Measurements from ENCODE around the gene WNT9B. TPM values are rescaled to one million over a fixed set of nuclear protein-coding genes. Genes with fewer than 3 reads are reported as not detected.

Gene WNT9B
- total and polyA plus RNA-seq, 4 donors: 0.05 to 0.84 (median 0.57) TPM; not detected in 1

- DNase-seq (no peak), ATAC-seq (ENCODE audit: low FRiP score) (no peak)
- H3K4me3 ChIP-seq (ENCODE audit: low read length in 2 of 2): no peak overlapping the region
- H3K27ac ChIP-seq (ENCODE audit: low read depth in 1 of 2, low read length in 2 of 2): no peak overlapping the region
- WGBS, 2 donors: 40 to 44% methylated on average over 13 of the region's 13 CpGs
- H3K4me1 ChIP-seq (ENCODE audit: control insufficient read depth in 1 of 2, insufficient read depth in 2 of 2, low read length in 2 of 2): no peaks in the 10 kb centered on the region
- intact Hi-C loops (cut with DNase I): no loop called here
- H3K27me3 ChIP-seq (ENCODE audit: control insufficient read depth in 1 of 2, insufficient read depth in 2 of 2, low read length in 1 of 2): peaks cover 0 to 3% of the 10 kb centered on the region in 2 donors
- no peaks in the 10 kb centered on the region for H3K36me3 ChIP-seq (ENCODE audit: control insufficient read depth in 1 of 2, insufficient read depth in 2 of 2, low read length in 1 of 2)
- no peaks in the 10 kb centered on the region for H3K9me3 ChIP-seq (ENCODE audit: control insufficient read depth, low read length)
Observed at GRCh38 chr17:46820592-46821450, 30.6 kb upstream of the WNT9B start.

- no peak overlapping the region for H3K4me3 ChIP-seq (ENCODE audit: low read length in 2 of 2)
- intact Hi-C loops (cut with DNase I): no loop called here
- H3K9me3 ChIP-seq (ENCODE audit: control insufficient read depth, low read length): no peaks in the 10 kb centered on the region
- no peaks in the 10 kb centered on the region for H3K4me1 ChIP-seq (ENCODE audit: control insufficient read depth in 1 of 2, insufficient read depth in 2 of 2, low read length in 2 of 2)
- 6 to 9% methylated on average over 31 of the region's 31 CpGs for WGBS, 2 donors
- H3K27ac ChIP-seq (ENCODE audit: low read depth in 1 of 2, low read length in 2 of 2): no peak overlapping the region
- H3K36me3 ChIP-seq (ENCODE audit: control insufficient read depth in 1 of 2, insufficient read depth in 2 of 2, low read length in 1 of 2): no peaks in the 10 kb centered on the region
- ATAC-seq (ENCODE audit: low FRiP score) (no peak), DNase-seq (no peak)
- peaks cover 0 to 3% of the 10 kb centered on the region in 2 donors for H3K27me3 ChIP-seq (ENCODE audit: control insufficient read depth in 1 of 2, insufficient read depth in 2 of 2, low read length in 1 of 2)
Observed at GRCh38 chr17:46821482-46822387, 29.6 kb upstream of the WNT9B start.

DNA sequence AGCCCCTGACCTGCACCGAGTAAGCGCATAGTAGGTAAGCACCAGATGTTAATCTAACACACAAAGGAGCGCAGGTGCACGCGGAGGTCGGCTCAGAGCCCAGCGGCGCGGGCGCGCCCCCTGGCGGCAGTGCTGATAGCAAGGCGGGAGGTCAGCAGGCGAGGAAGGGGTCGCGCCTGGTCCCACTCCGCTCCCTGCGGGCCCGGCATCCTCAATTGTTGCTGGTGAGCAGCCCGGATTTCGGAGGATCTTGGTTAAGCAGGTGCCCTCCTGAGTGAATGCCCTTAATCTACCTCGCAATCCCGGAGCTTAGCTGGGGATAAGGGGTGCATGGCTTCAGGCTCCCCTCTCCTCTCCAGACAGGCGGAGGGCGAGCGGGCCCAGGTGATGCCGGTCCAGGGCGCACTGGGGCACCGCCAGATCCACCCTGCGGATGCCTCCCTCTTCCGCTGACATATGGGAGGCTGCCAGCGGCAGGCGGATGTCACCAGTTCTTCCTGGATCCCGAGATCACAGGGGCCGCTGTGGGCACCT is 28.9 kb upstream of the WNT9B start:
- Histone ChIP-seq H3K27ac (ENCODE audit: low read depth in 1 of 2, low read length in 2 of 2) (no peak overlapping the region), H3K27me3 (ENCODE audit: control insufficient read depth in 1 of 2, insufficient read depth in 2 of 2, low read length in 1 of 2) (peaks cover 0 to 3% of the 10 kb centered on the region in 2 donors), H3K4me3 (ENCODE audit: low read length in 2 of 2) (no peak overlapping the region), H3K4me1 (ENCODE audit: control insufficient read depth in 1 of 2, insufficient read depth in 2 of 2, low read length in 2 of 2) (no peaks in the 10 kb centered on the region), H3K9me3 (ENCODE audit: control insufficient read depth, low read length) (no peaks in the 10 kb centered on the region), H3K36me3 (ENCODE audit: control insufficient read depth in 1 of 2, insufficient read depth in 2 of 2, low read length in 1 of 2) (no peaks in the 10 kb centered on the region)
- ATAC-seq (ENCODE audit: low FRiP score) (no peak), DNase-seq (no peak)
- WGBS, 2 donors: 19 to 23% methylated on average over 35 of the region's 35 CpGs
- intact Hi-C loops (cut with DNase I): no loop called here

- no peak overlapping the region for H3K4me3 ChIP-seq (ENCODE audit: low read length in 2 of 2)
- no peaks in the 10 kb centered on the region for H3K4me1 ChIP-seq (ENCODE audit: control insufficient read depth in 1 of 2, insufficient read depth in 2 of 2, low read length in 2 of 2)
- H3K27ac ChIP-seq (ENCODE audit: low read depth in 1 of 2, low read length in 2 of 2): no peak overlapping the region
- no peak for DNase-seq
- ATAC-seq (ENCODE audit: low FRiP score): no peak
- 66 to 73% methylated on average over 8 of the region's 8 CpGs for WGBS, 2 donors
- H3K36me3 ChIP-seq (ENCODE audit: control insufficient read depth in 1 of 2, insufficient read depth in 2 of 2, low read length in 1 of 2): no peaks in the 10 kb centered on the region
- intact Hi-C loops (cut with DNase I): no loop called here
- H3K9me3 ChIP-seq (ENCODE audit: control insufficient read depth, low read length): no peaks in the 10 kb centered on the region
- peaks cover 0 to 3% of the 10 kb centered on the region in 2 donors for H3K27me3 ChIP-seq (ENCODE audit: control insufficient read depth in 1 of 2, insufficient read depth in 2 of 2, low read length in 1 of 2)
Observed at GRCh38 chr17:46823657-46824056, 27.7 kb upstream of the WNT9B start.

DNA sequence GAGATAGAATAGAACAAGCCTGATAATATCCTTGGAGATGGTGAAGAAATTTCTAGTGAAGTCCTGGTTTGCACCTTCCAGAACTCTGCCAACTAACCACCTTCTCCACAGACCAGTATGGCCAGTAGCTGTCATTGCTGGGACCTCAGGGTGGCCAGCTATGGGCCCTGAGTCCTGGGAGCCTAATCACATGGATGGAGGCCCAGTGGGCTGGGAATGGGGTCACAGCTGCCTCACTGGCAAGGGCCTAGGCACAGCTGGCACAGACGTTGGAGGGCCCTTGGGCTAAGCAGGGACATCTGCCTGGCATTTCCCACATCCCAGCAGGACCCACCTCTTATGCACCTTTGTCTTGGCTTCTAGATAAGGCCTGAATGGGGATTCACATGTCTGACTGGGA is 25.3 kb upstream of the WNT9B start:
- intact Hi-C loops (cut with DNase I): no loop called here
- ATAC-seq (ENCODE audit: low FRiP score) (no peak), DNase-seq (no peak)
- no peaks in the 10 kb centered on the region for H3K4me1 ChIP-seq (ENCODE audit: control insufficient read depth in 1 of 2, insufficient read depth in 2 of 2, low read length in 2 of 2)
- no peaks in the 10 kb centered on the region for H3K9me3 ChIP-seq (ENCODE audit: control insufficient read depth, low read length)
- no peaks in the 10 kb centered on the region for H3K36me3 ChIP-seq (ENCODE audit: control insufficient read depth in 1 of 2, insufficient read depth in 2 of 2, low read length in 1 of 2)
- WGBS, 2 donors: 64 to 75% methylated on average over 1 of the region's 1 CpG
- no peaks in the 10 kb centered on the region for H3K27me3 ChIP-seq (ENCODE audit: control insufficient read depth in 1 of 2, insufficient read depth in 2 of 2, low read length in 1 of 2)
- H3K27ac ChIP-seq (ENCODE audit: low read depth in 1 of 2, low read length in 2 of 2): no peak overlapping the region
- no peak overlapping the region for H3K4me3 ChIP-seq (ENCODE audit: low read length in 2 of 2)

- intact Hi-C loops (cut with DNase I): no loop called here
- H3K27ac ChIP-seq (ENCODE audit: low read depth in 1 of 2, low read length in 2 of 2): no peak overlapping the region
- no peaks in the 10 kb centered on the region for H3K9me3 ChIP-seq (ENCODE audit: control insufficient read depth, low read length)
- H3K36me3 ChIP-seq (ENCODE audit: control insufficient read depth in 1 of 2, insufficient read depth in 2 of 2, low read length in 1 of 2): no peaks in the 10 kb centered on the region
- H3K4me3 ChIP-seq (ENCODE audit: low read length in 2 of 2): no peak overlapping the region
- ATAC-seq (ENCODE audit: low FRiP score): no peak
- no peaks in the 10 kb centered on the region for H3K4me1 ChIP-seq (ENCODE audit: control insufficient read depth in 1 of 2, insufficient read depth in 2 of 2, low read length in 2 of 2)
- 92 to 96% methylated on average over 2 of the region's 2 CpGs for WGBS, 2 donors
- no peak for DNase-seq
- H3K27me3 ChIP-seq (ENCODE audit: control insufficient read depth in 1 of 2, insufficient read depth in 2 of 2, low read length in 1 of 2): no peaks in the 10 kb centered on the region
Observed at GRCh38 chr17:46827274-46827673, 24.1 kb upstream of the WNT9B start.

DNA sequence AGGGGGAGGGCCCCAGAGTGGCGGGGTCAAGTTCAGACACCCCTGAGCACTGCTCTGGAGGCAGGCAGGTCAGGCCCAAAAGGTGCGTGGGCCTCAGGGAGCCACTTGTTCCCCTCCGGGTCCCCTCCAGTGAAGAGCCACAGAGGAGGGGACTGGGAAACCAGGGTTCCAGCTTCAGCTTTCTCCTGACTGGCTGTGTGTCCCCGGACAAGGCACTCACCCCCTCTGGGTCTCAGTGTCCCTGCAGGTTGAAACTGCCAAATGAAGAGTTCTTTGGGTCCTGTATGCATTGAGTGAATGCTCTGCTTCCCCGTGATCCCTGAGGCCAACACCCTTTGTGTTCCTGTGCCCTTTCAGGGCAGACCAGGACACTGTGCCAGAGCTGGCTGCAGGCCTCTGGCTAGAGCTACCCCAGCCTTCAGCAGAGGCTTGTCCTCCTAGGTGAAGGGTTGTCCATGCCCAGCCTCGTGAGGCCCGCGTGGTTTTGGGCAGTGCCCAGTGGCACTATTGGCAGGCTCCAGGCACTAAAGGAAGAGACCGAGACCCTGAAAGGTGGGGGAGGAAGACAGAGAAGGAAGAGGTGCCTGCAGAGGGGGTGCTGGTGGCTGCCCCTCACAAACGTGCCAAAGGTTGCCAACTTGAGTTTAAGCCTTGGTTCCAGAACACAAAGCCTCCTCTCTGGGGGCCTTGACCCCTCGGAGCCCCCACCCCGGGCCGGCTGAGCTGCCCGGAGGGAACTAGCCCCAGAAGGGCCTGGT is 19.6 kb upstream of the WNT9B start:
- no peak for ATAC-seq (ENCODE audit: low FRiP score)
- Histone ChIP-seq H3K4me3 (ENCODE audit: low read length in 2 of 2) (no peak overlapping the region), H3K4me1 (ENCODE audit: control insufficient read depth in 1 of 2, insufficient read depth in 2 of 2, low read length in 2 of 2) (no peaks in the 10 kb centered on the region), H3K27me3 (ENCODE audit: control insufficient read depth in 1 of 2, insufficient read depth in 2 of 2, low read length in 1 of 2) (no peaks in the 10 kb centered on the region), H3K27ac (ENCODE audit: low read depth in 1 of 2, low read length in 2 of 2) (no peak overlapping the region), H3K9me3 (ENCODE audit: control insufficient read depth, low read length) (no peaks in the 10 kb centered on the region), H3K36me3 (ENCODE audit: control insufficient read depth in 1 of 2, insufficient read depth in 2 of 2, low read length in 1 of 2) (no peaks in the 10 kb centered on the region)
- DNase-seq: no peak
- intact Hi-C loops (cut with DNase I): no loop called here
- 66 to 72% methylated on average over 14 of the region's 14 CpGs for WGBS, 2 donors

- no peak for DNase-seq
- H3K36me3 ChIP-seq (ENCODE audit: control insufficient read depth in 1 of 2, insufficient read depth in 2 of 2, low read length in 1 of 2): no peaks in the 10 kb centered on the region
- no peak overlapping the region for H3K4me3 ChIP-seq (ENCODE audit: low read length in 2 of 2)
- H3K27me3 ChIP-seq (ENCODE audit: control insufficient read depth in 1 of 2, insufficient read depth in 2 of 2, low read length in 1 of 2): no peaks in the 10 kb centered on the region
- no peak overlapping the region for H3K27ac ChIP-seq (ENCODE audit: low read depth in 1 of 2, low read length in 2 of 2)
- no peaks in the 10 kb centered on the region for H3K9me3 ChIP-seq (ENCODE audit: control insufficient read depth, low read length)
- ATAC-seq (ENCODE audit: low FRiP score): no peak
- no peaks in the 10 kb centered on the region for H3K4me1 ChIP-seq (ENCODE audit: control insufficient read depth in 1 of 2, insufficient read depth in 2 of 2, low read length in 2 of 2)
- intact Hi-C loops (cut with DNase I): no loop called here
- WGBS, 2 donors: 61 to 64% methylated on average over 11 of the region's 11 CpGs
Observed at GRCh38 chr17:46832331-46832821, 19.0 kb upstream of the WNT9B start.

All from aorta (tissue), 5 donors.